OCI-LY3 (cell line): ENCODE data around the gene RPL14.

Source experiments
- CTCF ChIP-seq: fragments of 200-600, 300-600 bp; sonication (generic); IDR thresholded peaks from 2 replicates; pipeline ENCODE4 v1.5.1; 2014; ENCODE audit warnings: antibody characterized with exemption, low read length, low read depth
- EZH2phosphoT487 ChIP-seq: fragments of 200-600 bp; shearing (Covaris generic); IDR thresholded peaks from 2 replicates; pipeline ENCODE4 v1.6.1; 2018; ENCODE audit warnings: antibody characterized with exemption, mixed run types, low read depth

GRCh38 chr3:40455328-40455727 lies 1.8 kb upstream of the RPL14 start:
- TF ChIP-seq CTCF (no peak), EZH2phosphoT487 (no peak)
